Naive thymus-derived CD8-positive, alpha-beta T cell (primary cell): Measurements from ENCODE around the gene SNRPB2. TPM values are rescaled to one million over a fixed set of nuclear protein-coding genes. Genes with fewer than 3 reads are reported as not detected.

ENCODE experiments used
- ATAC-seq, 2 donors: fragments of 150-1000 bp; cut with Tn5 transposase in 1 of 2; sonication (Bioruptor Pico), chemical (Tn5 transposase) in 1 of 2; 1 replicate in 1 of 2; 2 replicates in 1 of 2; pipeline ENCODE4 v1.10.0; 2021; ENCODE audit warnings: mild to moderate bottlenecking in 2 of 2, moderate library complexity in 2 of 2
- POLR2A ChIA-PET: fragments of 350-600 bp; sonication (Branson Sonifier 250); formaldehyde crosslinking; loops from one replicate; lab custom pipeline; 2021; ENCODE audit warnings: antibody characterized with exemption; lab: Charles Lee
- DNase-seq, 10 donors: peaks; one replicate each; pipeline versions ENCODE4 v3.0.0 to v3.0.0-alpha.2; 2020 to 2022
- H3K27ac Mint-ChIP-seq, 10 donors: one replicate each; pipeline ENCODE4 v1.8.0; 2020 to 2022; ENCODE audit warnings: mild to moderate bottlenecking in 10 of 10, mixed read lengths in 10 of 10, moderate library complexity in 4 of 10, inconsistent platforms in 1 of 10
- H3K27me3 Mint-ChIP-seq, 5 donors: one replicate each; pipeline ENCODE4 v1.8.0; 2021 to 2022; ENCODE audit warnings: mixed read lengths in 5 of 5
- H3K36me3 Mint-ChIP-seq, 3 donors: one replicate each; pipeline ENCODE4 v1.8.0; 2020 to 2022; ENCODE audit warnings: mixed read lengths in 3 of 3, mild to moderate bottlenecking in 2 of 3, inconsistent platforms in 1 of 3
- H3K4me1 Mint-ChIP-seq, 4 donors: one replicate each; pipeline ENCODE4 v1.8.0; 2021 to 2022; ENCODE audit warnings: mixed read lengths in 4 of 4
- H3K4me3 Mint-ChIP-seq, 10 donors: one replicate each; pipeline ENCODE4 v1.8.0; 2020 to 2022; ENCODE audit warnings: mild to moderate bottlenecking in 10 of 10, mixed read lengths in 10 of 10, moderate library complexity in 6 of 10, inconsistent platforms in 1 of 10
- H3K9me3 Mint-ChIP-seq, 9 donors: one replicate each; pipeline ENCODE4 v1.8.0; 2020 to 2022; ENCODE audit warnings: mixed read lengths in 9 of 9, mild to moderate bottlenecking in 3 of 9, inconsistent platforms in 1 of 9, moderate library complexity in 1 of 9
- polyA plus RNA-seq, 3 donors: library from polyadenylated mRNA; unstranded; fragments of 300-500 nt; fragmentation: Illumina TruSeq; gene quantifications; one replicate each; pipeline ENCODE4 v1.2.3, GENCODE V29; 2021
- total RNA-seq, 8 experiments: library from RNA in 2 of 8; stranded (reverse) in 2 of 8; gene quantifications; one replicate each; pipeline ENCODE4 v1.2.3 and lab custom pipeline; 2021 to 2026

The SNRPB2 gene
- total and polyA plus RNA-seq, 5 experiments from 2014 or later, result 51.7 to 79.8 (median 60.3) TPM

DNA sequence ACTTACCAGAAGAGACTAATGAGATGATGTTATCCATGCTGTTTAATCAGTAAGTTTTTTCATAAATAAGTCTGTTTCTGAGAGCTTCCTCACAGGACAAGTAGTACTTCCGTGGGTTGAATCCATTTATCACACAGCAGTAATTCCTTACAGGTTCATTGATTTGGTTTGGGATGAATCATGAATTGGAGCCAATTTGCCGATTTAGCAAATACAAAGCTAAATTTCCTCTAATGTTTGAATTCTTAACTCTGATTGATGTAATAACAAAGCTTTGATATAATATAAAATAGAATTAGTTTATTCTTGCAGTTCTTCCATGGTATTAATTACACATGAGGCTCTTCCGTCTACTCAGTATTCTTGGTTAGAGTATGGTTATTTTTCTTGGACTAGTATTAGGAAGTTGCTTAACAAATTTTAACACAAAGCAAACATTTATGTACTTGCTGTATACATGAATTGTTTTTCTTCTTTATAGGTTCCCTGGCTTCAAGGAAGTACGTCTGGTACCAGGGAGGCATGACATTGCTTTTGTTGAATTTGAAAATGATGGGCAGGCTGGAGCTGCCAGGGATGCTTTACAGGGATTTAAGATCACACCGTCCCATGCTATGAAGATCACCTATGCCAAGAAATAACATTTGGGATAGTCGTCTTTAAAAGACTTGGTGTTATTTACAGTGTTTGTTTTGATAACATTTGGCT, 10.7 kb downstream of the SNRPB2 start:
- Mint-ChIP-seq H3K36me3 (peaks cover 6 to 74% (median 19%) of the 10 kb centered on the region in 3 donors), H3K4me1 (peaks cover 5 to 9% (median 7%) of the 10 kb centered on the region in 4 donors), H3K27ac (peak overlapping the region in 1 of 10 donors; percentile 30), H3K4me3 (no peak overlapping the region), H3K9me3 (no peaks in the 10 kb centered on the region), H3K27me3 (peaks cover 0 to 4% (median 0%) of the 10 kb centered on the region in 5 donors)
- ATAC-seq, result no peak
- DNase-seq, result no peak
- POLR2A ChIA-PET, result no interaction called here

DNA sequence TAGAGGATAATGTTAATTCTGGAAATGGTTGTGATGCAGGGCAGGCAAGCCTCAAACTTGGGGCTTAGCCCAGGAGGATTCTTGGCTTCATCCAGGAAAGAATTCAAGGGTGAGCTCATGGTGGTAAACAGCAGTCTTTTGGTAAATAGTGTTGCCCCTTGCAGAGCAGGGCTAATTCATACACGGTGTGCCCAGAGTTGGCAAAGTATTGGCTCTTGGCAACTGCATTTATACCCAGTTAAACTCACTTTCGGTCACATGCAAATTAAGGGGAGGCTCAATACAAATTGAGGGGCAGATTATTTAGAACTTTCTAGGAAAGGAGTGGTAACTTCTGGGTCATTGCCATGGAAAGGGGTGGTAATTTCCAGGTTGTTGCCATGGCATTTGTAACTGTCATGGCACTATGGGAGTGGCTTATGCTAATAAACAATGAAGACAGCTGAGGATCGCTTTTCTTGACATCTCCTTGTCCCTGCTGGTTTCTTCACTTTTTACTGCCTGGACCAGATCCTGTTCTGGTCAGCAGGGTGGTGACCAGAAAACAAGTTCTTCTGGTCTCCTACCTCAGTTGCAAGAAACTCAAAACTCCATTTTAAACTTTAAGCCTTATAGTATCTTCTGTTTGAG, 14.5 kb downstream of the SNRPB2 start:
- POLR2A ChIA-PET, result no interaction called here
- Mint-ChIP-seq H3K27me3 (peaks cover 3 to 18% (median 8%) of the 10 kb centered on the region in 5 donors), H3K9me3 (no peaks in the 10 kb centered on the region), H3K4me1 (no peaks in the 10 kb centered on the region), H3K4me3 (no peak overlapping the region), H3K27ac (no peak overlapping the region), H3K36me3 (peaks cover 6 to 40% (median 13%) of the 10 kb centered on the region in 3 donors)
- no peak for DNase-seq
- no peak for ATAC-seq

DNA sequence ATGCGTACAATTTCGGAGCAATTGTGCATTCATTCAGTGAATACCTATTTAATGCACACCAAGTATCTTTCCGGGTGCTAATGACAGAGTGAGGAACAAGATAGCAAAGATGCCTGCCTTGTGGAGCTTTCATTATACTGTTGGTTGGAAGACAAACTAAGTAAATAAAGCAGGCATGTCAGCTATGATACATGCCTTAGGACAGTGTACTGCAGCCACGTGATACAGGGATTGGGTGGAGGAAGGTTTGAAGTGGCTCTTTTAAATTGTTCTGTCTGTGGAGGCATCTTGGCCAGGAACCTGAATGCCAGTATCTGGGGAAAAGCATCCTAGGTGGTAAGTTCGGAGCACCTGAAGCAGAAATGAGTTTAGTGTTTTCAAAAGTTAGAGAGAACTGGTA, 15.4 kb downstream of the SNRPB2 start:
- POLR2A ChIA-PET, result no interaction called here
- Mint-ChIP-seq H3K4me1 (no peaks in the 10 kb centered on the region), H3K36me3 (peaks cover 6 to 31% (median 10%) of the 10 kb centered on the region in 3 donors), H3K27ac (no peak overlapping the region), H3K9me3 (no peaks in the 10 kb centered on the region), H3K4me3 (no peak overlapping the region), H3K27me3 (peaks cover 7 to 19% (median 10%) of the 10 kb centered on the region in 5 donors)
- no peak for DNase-seq
- ATAC-seq, result no peak

DNA sequence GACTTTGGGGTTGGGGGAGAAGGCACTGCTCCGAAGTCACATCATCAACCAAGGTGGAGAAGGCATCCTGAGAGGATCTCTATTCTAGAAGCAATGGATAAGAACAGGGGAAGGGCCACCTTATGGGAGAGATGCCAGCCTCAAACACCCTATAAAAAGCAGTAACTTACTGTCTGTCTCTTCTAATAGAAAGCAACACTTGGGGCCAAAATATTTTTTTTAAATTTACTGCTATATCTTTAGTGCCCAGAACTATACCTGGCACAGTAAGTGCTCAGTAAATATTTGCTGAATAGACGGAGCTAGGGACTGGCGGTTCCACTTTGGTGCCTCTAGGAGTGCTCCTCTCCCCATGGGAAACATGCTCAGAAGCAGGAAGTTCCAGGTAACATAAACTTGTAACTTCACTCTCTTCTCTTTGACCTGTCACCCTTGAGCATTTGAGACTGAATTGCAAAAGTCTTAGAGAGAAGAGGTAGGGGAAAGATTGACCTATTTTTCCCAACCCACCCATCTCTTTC, 17.5 kb downstream of the SNRPB2 start:
- Mint-ChIP-seq H3K4me3 (no peak overlapping the region), H3K9me3 (no peaks in the 10 kb centered on the region), H3K4me1 (no peaks in the 10 kb centered on the region), H3K27ac (no peak overlapping the region), H3K36me3 (peaks cover 0 to 10% (median under 1%) of the 10 kb centered on the region in 3 donors), H3K27me3 (peaks cover 7 to 28% (median 10%) of the 10 kb centered on the region in 5 donors)
- POLR2A ChIA-PET, result no interaction called here
- DNase-seq (no peak), ATAC-seq (no peak)

DNA sequence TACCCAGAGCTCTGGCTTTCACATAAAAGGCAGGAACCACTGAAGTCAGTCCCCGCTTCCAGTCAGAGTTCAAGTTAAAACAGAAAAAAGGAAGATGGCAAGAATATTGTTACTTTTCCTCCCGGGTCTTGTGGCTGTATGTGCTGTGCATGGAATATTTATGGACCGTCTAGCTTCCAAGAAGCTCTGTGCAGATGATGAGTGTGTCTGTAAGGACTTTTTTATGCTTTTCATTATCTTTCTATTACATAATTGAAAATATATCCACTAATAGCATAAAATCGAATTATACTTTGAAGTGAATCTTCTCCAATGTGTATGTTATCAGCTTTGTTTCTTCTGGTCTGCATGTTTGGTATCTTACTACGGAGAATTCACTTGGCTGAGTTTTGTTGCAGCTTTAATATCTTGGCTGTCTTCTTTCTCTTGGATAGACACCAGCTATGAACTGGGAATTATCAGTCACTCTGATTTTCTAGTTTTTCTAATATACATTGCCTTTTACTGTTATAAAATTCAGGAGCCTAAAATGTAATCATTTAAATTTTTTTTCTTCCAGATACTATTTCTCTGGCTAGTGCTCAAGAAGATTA, 18.6 kb downstream of the SNRPB2 start, which contains the start of gene OTOR:
OTOR (plus strand) TSS at position 51 of the 593 bp plus-strand sequence; CDS start at position 95, 44 bp downstream.
- H3K27ac Mint-ChIP-seq, result no peak within 1 kb of the TSS
- no peaks in the 10 kb centered on the region for H3K9me3 Mint-ChIP-seq
- H3K4me3 Mint-ChIP-seq, result no peak within 1 kb of the TSS
- DNase-seq (no peak), ATAC-seq (no peak)
- H3K27me3 Mint-ChIP-seq, result peaks cover 7 to 28% (median 10%) of the 10 kb centered on the region in 5 donors
- no peaks in the 10 kb centered on the region for H3K4me1 Mint-ChIP-seq
- no peaks in the 10 kb centered on the region for H3K36me3 Mint-ChIP-seq
- POLR2A ChIA-PET, result no interaction called here

DNA sequence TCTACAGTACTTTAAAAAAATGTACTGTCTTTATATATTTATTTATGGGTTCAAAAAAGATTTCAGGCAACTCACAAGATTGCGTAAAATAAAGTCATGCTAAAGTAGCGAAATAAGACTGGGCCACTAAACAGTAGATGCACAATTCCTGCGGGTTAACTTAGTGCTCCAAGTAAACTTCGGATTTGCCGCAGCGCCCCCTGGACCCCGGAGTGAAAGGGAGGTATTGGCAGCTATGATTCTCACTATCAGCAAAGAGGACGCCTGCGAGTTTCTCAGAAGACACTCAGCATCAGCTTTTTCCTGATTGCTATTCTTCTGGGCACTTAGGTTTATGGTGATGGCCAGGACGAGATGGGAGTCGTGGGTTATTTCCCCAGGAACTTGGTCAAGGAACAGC, 19.7 kb downstream of the SNRPB2 start:
- no peak overlapping the region for H3K4me3 Mint-ChIP-seq
- no peaks in the 10 kb centered on the region for H3K9me3 Mint-ChIP-seq
- H3K27me3 Mint-ChIP-seq, result peaks cover 8 to 28% (median 10%) of the 10 kb centered on the region in 5 donors
- no peaks in the 10 kb centered on the region for H3K36me3 Mint-ChIP-seq
- DNase-seq (no peak), ATAC-seq (no peak)
- H3K27ac Mint-ChIP-seq, result no peak overlapping the region
- POLR2A ChIA-PET, result no interaction called here
- H3K4me1 Mint-ChIP-seq, result no peaks in the 10 kb centered on the region

DNA sequence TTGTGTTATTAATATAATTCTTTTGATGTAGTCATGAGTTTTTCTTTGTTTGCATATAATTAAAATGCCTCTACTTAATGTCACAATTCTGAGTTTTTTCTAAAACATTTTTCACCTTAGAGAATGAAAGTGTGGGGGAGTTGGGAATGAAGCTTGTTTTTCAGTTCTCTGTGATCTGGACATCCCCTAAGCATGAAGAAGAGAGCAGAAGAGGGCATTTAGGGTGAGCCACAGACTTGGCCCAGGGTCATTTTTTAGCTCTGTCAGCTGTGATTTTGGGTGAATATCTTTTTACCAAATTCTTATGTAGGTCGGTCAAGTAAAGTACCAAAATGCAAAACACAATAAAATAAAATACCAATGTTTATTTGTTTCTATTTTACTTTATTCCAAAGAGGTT, 22.3 kb downstream of the SNRPB2 start:
- Mint-ChIP-seq H3K4me1 (no peaks in the 10 kb centered on the region), H3K27me3 (peaks cover under 1 to 23% (median 16%) of the 10 kb centered on the region in 5 donors), H3K4me3 (no peak overlapping the region), H3K36me3 (no peaks in the 10 kb centered on the region), H3K9me3 (peaks cover 0 to 4% (median 0%) of the 10 kb centered on the region in 9 donors), H3K27ac (no peak overlapping the region)
- ATAC-seq (no peak), DNase-seq (no peak)
- POLR2A ChIA-PET, result no interaction called here

DNA sequence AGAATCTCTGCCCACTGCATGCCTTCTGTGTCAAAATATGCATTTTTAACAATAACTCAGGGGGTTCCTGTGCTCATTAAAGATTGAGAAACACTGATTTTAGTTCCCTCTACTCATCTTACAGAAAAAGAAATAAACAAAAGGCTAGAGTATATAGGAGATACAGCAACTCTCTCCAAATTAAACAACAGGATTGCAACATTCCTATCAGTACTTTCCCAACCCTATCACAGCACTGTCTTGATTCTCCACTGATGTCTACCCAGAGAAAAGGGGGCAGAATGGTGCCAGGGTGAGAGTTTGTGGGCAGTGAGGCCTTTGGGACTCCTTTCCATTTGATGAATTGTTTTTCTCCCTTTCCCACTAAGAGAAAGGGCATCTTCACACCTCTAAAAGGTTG, 23.1 kb downstream of the SNRPB2 start:
- DNase-seq, result no peak
- H3K27ac Mint-ChIP-seq, result no peak overlapping the region
- no peaks in the 10 kb centered on the region for H3K36me3 Mint-ChIP-seq
- H3K9me3 Mint-ChIP-seq, result peaks cover 0 to 4% (median 0%) of the 10 kb centered on the region in 9 donors
- H3K4me1 Mint-ChIP-seq, result no peaks in the 10 kb centered on the region
- ATAC-seq, result no peak
- POLR2A ChIA-PET, result no interaction called here
- H3K27me3 Mint-ChIP-seq, result peaks cover 4 to 19% (median 15%) of the 10 kb centered on the region in 5 donors
- H3K4me3 Mint-ChIP-seq, result no peak overlapping the region

DNA sequence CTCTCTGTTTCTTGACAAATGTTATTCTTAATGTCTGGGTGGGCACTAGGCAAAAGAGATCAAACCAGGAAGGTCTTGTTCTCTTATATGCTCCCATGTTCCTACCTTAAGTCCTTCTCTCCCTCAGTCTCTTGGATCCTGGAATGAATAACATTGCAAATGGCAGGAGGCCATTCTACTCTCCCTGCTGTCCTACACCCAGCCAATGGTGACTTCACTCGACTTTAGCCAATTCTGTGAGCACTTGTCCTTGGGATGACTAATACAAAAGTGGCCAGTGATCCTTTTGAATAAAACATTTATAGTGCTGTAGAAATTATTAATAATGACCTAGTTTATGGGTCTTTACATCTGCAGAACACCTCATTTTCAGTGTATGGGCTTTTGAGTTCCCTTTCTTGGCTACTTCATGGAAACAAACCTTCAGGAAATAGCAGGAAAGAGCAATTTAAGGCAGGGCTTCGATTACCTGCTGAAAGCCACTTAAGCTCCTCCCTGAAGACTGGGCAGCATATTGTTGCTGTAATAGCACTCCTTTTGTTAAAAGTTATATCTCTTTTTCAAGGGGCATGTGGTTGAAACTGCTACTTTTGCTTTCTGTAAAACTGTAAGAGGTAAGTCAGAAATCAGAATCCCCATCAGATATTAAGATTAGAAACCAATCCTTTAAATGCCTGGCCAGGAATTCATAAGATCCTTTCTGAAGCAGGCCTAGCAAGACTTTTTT, 28.8 kb downstream of the SNRPB2 start:
- H3K4me3 Mint-ChIP-seq, result no peak overlapping the region
- no peak overlapping the region for H3K27ac Mint-ChIP-seq
- POLR2A ChIA-PET, result no interaction called here
- H3K4me1 Mint-ChIP-seq, result peaks cover 0 to 2% (median under 1%) of the 10 kb centered on the region in 4 donors
- DNase-seq (no peak), ATAC-seq (no peak)
- peaks cover 0 to 4% (median 0%) of the 10 kb centered on the region in 9 donors for H3K9me3 Mint-ChIP-seq
- H3K36me3 Mint-ChIP-seq, result no peaks in the 10 kb centered on the region
- H3K27me3 Mint-ChIP-seq, result peaks cover 0 to 22% (median 11%) of the 10 kb centered on the region in 5 donors

DNA sequence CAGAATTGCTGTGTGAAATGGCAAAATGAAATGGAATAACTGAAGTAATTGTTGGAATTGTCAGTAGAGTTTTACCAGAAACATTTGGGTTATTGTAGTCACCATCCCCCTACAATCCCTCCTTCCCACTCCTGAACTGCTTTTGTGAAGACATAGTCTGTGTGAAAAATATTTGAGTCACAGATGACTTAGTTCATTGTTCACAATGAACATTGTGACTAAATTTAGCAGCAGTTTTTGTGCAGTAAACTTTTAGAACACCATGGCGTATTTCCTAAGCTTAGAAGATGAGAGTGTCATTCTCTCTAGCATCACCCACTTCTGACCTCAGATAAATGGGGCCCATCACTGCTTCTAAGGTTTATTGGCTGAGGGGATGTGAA, 29.3 kb downstream of the SNRPB2 start:
- Mint-ChIP-seq H3K4me3 (no peak overlapping the region), H3K9me3 (peaks cover 0 to 4% (median 0%) of the 10 kb centered on the region in 9 donors), H3K36me3 (no peaks in the 10 kb centered on the region), H3K27ac (no peak overlapping the region), H3K4me1 (peaks cover 0 to 2% (median under 1%) of the 10 kb centered on the region in 4 donors), H3K27me3 (peaks cover 0 to 22% (median 17%) of the 10 kb centered on the region in 5 donors)
- POLR2A ChIA-PET, result no interaction called here
- no peak for ATAC-seq
- no peak for DNase-seq

DNA sequence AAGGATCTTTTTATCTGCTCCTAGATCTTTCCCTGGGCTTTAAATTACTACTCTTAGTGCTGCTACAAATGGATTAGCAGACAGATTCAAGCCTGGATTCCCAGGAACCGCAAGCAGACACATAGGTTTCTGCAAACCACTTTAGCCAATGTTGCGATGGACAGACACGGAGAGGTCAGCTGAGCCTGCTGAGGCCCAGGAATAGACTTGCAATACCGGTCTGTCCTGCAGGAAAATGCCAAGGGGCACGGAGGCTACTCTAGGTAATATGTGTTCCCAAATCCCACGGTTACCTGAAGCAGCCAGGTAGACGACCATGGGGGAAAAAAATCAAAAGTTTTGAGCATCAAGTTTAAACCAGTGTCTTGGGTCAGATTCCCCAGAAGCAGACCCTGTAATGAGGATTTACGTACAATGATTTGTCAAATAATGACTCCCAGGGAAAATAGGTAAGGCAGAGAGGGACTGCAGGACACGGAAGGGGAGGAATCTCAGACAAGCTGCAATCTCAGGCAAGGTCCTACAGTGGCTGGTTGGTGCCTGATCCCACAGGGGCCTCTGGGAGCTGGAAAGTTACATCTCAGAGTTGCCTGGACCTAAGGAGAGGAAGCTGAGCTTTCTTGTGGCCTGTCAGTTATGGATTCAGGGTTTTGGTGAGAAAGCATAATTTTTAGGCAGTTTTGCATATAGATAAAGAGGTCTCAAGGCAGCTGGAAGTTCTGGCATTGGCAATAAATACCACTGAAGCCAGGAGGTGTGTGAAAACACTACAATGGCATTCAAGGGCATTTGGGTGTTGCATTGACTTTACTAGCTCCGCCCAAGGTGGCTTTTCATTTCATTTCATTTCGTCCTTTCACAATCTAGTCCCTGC, 30.8 kb downstream of the SNRPB2 start:
- Mint-ChIP-seq H3K9me3 (peaks cover 0 to 4% (median 0%) of the 10 kb centered on the region in 9 donors), H3K27ac (peak overlapping the region in 1 of 10 donors; percentile 15), H3K27me3 (peaks cover 1 to 31% (median 18%) of the 10 kb centered on the region in 5 donors), H3K4me3 (no peak overlapping the region), H3K36me3 (no peaks in the 10 kb centered on the region), H3K4me1 (peaks cover 0 to 2% (median under 1%) of the 10 kb centered on the region in 4 donors)
- ATAC-seq (no peak), DNase-seq (no peak)
- POLR2A ChIA-PET, result no interaction called here
